Middle frontal gyrus (tissue), 1 donor: Measurements from ENCODE around the gene EPHA6.
"Not testable (repeated sequence)": the region's sequence is repeated elsewhere in the genome, so short reads cannot be mapped to it uniquely, and the experiment has no call there.

ENCODE experiments used
- DNase-seq: peaks from one replicate; pipeline ENCODE4 v3.0.0-alpha.2; 2015; ENCODE audit warnings: low spot score; ENCODE audit errors: extremely low spot score

EPHA6 gene

GRCh38 chr3:97425002-97425401 is 610.6 kb downstream of the EPHA6 start:
- DNase-seq, result no peak

- no peak for DNase-seq
Measured at GRCh38 chr3:97430601-97431000, 616.2 kb downstream of the EPHA6 start.

- DNase-seq, result no peak
Measured at GRCh38 chr3:97432914-97433313, 618.5 kb downstream of the EPHA6 start.

GRCh38 chr3:97438131-97438530 is 623.7 kb downstream of the EPHA6 start:
- no peak for DNase-seq

- no peak for DNase-seq
Measured at GRCh38 chr3:97439373-97439772, 625.0 kb downstream of the EPHA6 start.

GRCh38 chr3:97464035-97464434 is 649.6 kb downstream of the EPHA6 start:
- no peak for DNase-seq

GRCh38 chr3:97470481-97470880 is 656.1 kb downstream of the EPHA6 start:
- DNase-seq, result no peak

GRCh38 chr3:97479740-97480139 is 665.3 kb downstream of the EPHA6 start:
- DNase-seq, result no peak

GRCh38 chr3:97480696-97481289 is 666.4 kb downstream of the EPHA6 start:
- not testable (repeated sequence) for DNase-seq

GRCh38 chr3:97481416-97481815 is 667.0 kb downstream of the EPHA6 start:
- no peak for DNase-seq

GRCh38 chr3:97485206-97485605 is 670.8 kb downstream of the EPHA6 start:
- no peak for DNase-seq

- no peak for DNase-seq
Measured at GRCh38 chr3:97487587-97487986, 673.2 kb downstream of the EPHA6 start.

- no peak for DNase-seq
Measured at GRCh38 chr3:97488741-97489140, 674.3 kb downstream of the EPHA6 start.

- no peak for DNase-seq
Measured at GRCh38 chr3:97495896-97496295, 681.5 kb downstream of the EPHA6 start.

- no peak for DNase-seq
Measured at GRCh38 chr3:97497138-97497537, 682.7 kb downstream of the EPHA6 start.

GRCh38 chr3:97504463-97504862 is 690.1 kb downstream of the EPHA6 start:
- DNase-seq, result no peak

GRCh38 chr3:97510795-97511194 is 696.4 kb downstream of the EPHA6 start:
- no peak for DNase-seq

GRCh38 chr3:97515076-97515475 is 700.7 kb downstream of the EPHA6 start:
- no peak for DNase-seq

GRCh38 chr3:97530691-97531090 is 716.3 kb downstream of the EPHA6 start:
- no peak for DNase-seq

GRCh38 chr3:97547573-97547972 is 733.2 kb downstream of the EPHA6 start:
- DNase-seq, result not testable (repeated sequence)

- DNase-seq, result no peak
Measured at GRCh38 chr3:97550408-97550807, 736.0 kb downstream of the EPHA6 start.

- DNase-seq, result no peak
Measured at GRCh38 chr3:97552186-97552585, 737.8 kb downstream of the EPHA6 start.

GRCh38 chr3:97575742-97576141 is 761.3 kb downstream of the EPHA6 start:
- DNase-seq, result no peak

GRCh38 chr3:97576221-97576620 is 761.8 kb downstream of the EPHA6 start:
- DNase-seq, result no peak
